ACC112 (cell line): ENCODE results near the gene EPHA8.

Experiments
- H2AFZ ChIP-seq: fragments of 200-600 bp; sonication (generic); one replicate; pipeline ENCODE4 v1.6.0; 2017; ENCODE audit warnings: antibody characterized with exemption, low read length; ENCODE audit not compliant: unreplicated experiment
- H3K27ac ChIP-seq: fragments of 200-600 bp; sonication (generic); 2 replicates; pipeline ENCODE4 v1.5.1; 2014; ENCODE audit warnings: low read depth, mild to moderate bottlenecking, antibody characterized with exemption, low read length, moderate library complexity
- H3K27me3 ChIP-seq: fragments of 200-600 bp; sonication (generic); 2 replicates; pipeline ENCODE4 v1.6.1; 2014; ENCODE audit warnings: mild to moderate bottlenecking, antibody characterized with exemption, low read length, moderate library complexity, mixed read lengths; ENCODE audit not compliant: insufficient read depth
- H3K36me3 ChIP-seq: fragments of 200-600 bp; sonication (generic); 2 replicates; pipeline ENCODE4 v1.6.1; 2016; ENCODE audit warnings: mild to moderate bottlenecking, antibody characterized with exemption, low read length, moderate library complexity, mixed read lengths; ENCODE audit not compliant: insufficient read depth
- H3K4me1 ChIP-seq: fragments of 200-600 bp; sonication (generic); one replicate; pipeline ENCODE4 v1.6.1; 2016; ENCODE audit warnings: low read length, mixed read lengths; ENCODE audit not compliant: insufficient read depth, unreplicated experiment, control insufficient read depth
- H3K4me3 ChIP-seq: fragments of 200-600 bp; sonication (generic); 2 replicates; pipeline ENCODE4 v1.5.1; 2014; ENCODE audit warnings: mild to moderate bottlenecking, low read depth, low read length
- H3K79me2 ChIP-seq: fragments of 200-600 bp; sonication (generic); one replicate; pipeline ENCODE4 v1.6.0; 2016; ENCODE audit warnings: low read length; ENCODE audit not compliant: control insufficient read depth, unreplicated experiment, insufficient read depth

EPHA8 gene

GRCh38 chr1:22562584-22563583 lies at the start of gene EPHA8:
EPHA8 (plus strand) TSS chr1:22563489; CDS start chr1:22563636, 147 bp downstream.
- H3K36me3 ChIP-seq, result no peaks in the 10 kb centered on the region

DNA sequence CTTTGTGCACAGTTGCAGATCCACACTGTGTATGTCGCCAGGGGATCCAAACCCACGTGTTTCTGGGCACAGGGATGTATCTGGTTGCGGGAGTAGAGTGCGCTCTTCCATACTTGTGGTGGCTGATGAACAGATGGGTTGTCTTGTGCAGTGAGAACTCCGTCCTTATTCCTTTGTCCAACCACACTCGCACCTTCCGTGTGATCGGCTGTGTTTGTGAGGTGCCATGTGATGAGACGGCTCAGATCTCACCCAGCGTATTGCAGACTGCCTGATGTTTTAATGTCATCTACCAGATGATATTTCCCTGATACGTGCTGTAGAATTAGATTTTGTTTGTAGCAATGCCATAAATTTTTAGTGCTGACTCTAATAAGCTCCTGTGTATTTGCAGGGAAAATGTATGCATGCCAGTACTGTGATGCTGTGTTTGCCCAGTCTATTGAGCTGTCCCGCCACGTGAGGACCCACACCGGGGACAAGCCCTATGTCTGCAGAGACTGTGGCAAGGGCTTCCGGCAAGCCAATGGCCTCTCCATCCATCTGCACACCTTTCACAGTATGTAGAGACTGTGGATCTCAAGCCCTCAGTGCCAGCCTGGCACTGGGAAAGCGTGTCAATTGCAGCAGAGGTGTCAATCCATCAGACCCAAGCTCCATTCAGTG lies 46.2 kb upstream of the EPHA8 start:
- Histone ChIP-seq H3K4me3 (no peak overlapping the region), H3K36me3 (peaks cover 21% of the 10 kb centered on the region), H3K27me3 (no peaks in the 10 kb centered on the region), H3K4me1 (no peaks in the 10 kb centered on the region), H2AFZ (no peak overlapping the region), H3K27ac (no peak overlapping the region), H3K79me2 (no peaks in the 10 kb centered on the region)

More at GRCh38 chr1:22562584-22563583, at the start of gene EPHA8:
- no peaks in the 10 kb centered on the region for H3K79me2 ChIP-seq
- no peaks in the 10 kb centered on the region for H3K4me1 ChIP-seq
- no peak within 1 kb of the TSS for H3K27ac ChIP-seq
- no peak within 1 kb of the TSS for H2AFZ ChIP-seq
- H3K4me3 ChIP-seq, result no peak within 1 kb of the TSS
- peaks cover 92% of the 10 kb centered on the region for H3K27me3 ChIP-seq

GRCh38 chr1:22517956-22518355 lies 45.3 kb upstream of the EPHA8 start:
- no peak overlapping the region for H2AFZ ChIP-seq
- no peaks in the 10 kb centered on the region for H3K4me1 ChIP-seq
- no peak overlapping the region for H3K4me3 ChIP-seq
- no peaks in the 10 kb centered on the region for H3K27me3 ChIP-seq
- H3K36me3 ChIP-seq, result peaks cover 23% of the 10 kb centered on the region
- H3K27ac ChIP-seq, result no peak overlapping the region
- H3K79me2 ChIP-seq, result no peaks in the 10 kb centered on the region

GRCh38 chr1:22518379-22518778 lies 44.9 kb upstream of the EPHA8 start:
- H3K27me3 ChIP-seq, result no peaks in the 10 kb centered on the region
- H3K4me1 ChIP-seq, result no peaks in the 10 kb centered on the region
- H3K79me2 ChIP-seq, result no peaks in the 10 kb centered on the region
- H3K27ac ChIP-seq, result no peak overlapping the region
- no peak overlapping the region for H3K4me3 ChIP-seq
- H2AFZ ChIP-seq, result no peak overlapping the region
- peaks cover 21% of the 10 kb centered on the region for H3K36me3 ChIP-seq

- Histone ChIP-seq H3K4me1 (no peaks in the 10 kb centered on the region), H2AFZ (no peak overlapping the region), H3K79me2 (no peaks in the 10 kb centered on the region), H3K27me3 (no peaks in the 10 kb centered on the region), H3K4me3 (no peak overlapping the region), H3K36me3 (peaks cover 21% of the 10 kb centered on the region; the same call in 1 of the 2 replicates), H3K27ac (no peak overlapping the region)
These were observed 42.4 kb upstream of the EPHA8 start for GRCh38 chr1:22520871-22521270.

- H3K4me1 ChIP-seq, result no peaks in the 10 kb centered on the region
- H2AFZ ChIP-seq, result no peak overlapping the region
- peaks cover 21% of the 10 kb centered on the region; the same call in 1 of the 2 replicates for H3K36me3 ChIP-seq
- no peaks in the 10 kb centered on the region for H3K27me3 ChIP-seq
- no peak overlapping the region for H3K4me3 ChIP-seq
- H3K79me2 ChIP-seq, result no peaks in the 10 kb centered on the region
- H3K27ac ChIP-seq, result no peak overlapping the region
These were observed 41.6 kb upstream of the EPHA8 start for GRCh38 chr1:22521692-22522091.

GRCh38 chr1:22522221-22522743 lies 41.0 kb upstream of the EPHA8 start:
- Histone ChIP-seq H3K79me2 (no peaks in the 10 kb centered on the region), H3K4me3 (no peak overlapping the region), H3K27ac (no peak overlapping the region), H3K36me3 (peaks cover 17% of the 10 kb centered on the region; the same call in 1 of the 2 replicates), H3K4me1 (no peaks in the 10 kb centered on the region), H2AFZ (no peak overlapping the region), H3K27me3 (no peaks in the 10 kb centered on the region)

- Histone ChIP-seq H2AFZ (no peak overlapping the region), H3K79me2 (no peaks in the 10 kb centered on the region), H3K36me3 (peaks cover 12% of the 10 kb centered on the region; the same call in 1 of the 2 replicates), H3K27ac (no peak overlapping the region), H3K4me3 (no peak overlapping the region), H3K4me1 (no peaks in the 10 kb centered on the region), H3K27me3 (no peaks in the 10 kb centered on the region)
These were observed 38.8 kb upstream of the EPHA8 start for GRCh38 chr1:22524481-22524880.

DNA sequence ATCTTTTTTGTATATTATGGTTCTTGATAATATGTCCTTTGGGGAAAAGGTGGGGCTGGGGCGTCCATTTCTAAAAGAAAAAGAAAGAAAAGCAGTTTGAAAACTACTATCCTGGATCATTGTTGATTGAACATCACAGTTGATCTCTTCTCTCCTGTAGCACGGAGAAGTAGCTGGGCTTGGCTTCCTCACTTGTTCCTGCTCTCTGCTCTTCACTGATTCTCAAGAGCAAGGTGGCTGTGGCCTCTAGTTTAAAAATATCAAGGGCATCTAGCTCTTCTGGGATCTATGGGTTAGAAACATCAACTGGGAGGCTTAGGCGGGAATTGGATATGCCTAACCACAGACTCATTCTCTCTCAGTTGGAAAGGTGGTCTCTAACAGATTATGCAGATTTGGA lies 38.1 kb upstream of the EPHA8 start:
- Histone ChIP-seq H3K4me3 (no peak overlapping the region), H3K27me3 (no peaks in the 10 kb centered on the region), H3K79me2 (no peaks in the 10 kb centered on the region), H3K27ac (no peak overlapping the region), H3K4me1 (no peaks in the 10 kb centered on the region), H2AFZ (no peak overlapping the region), H3K36me3 (peaks cover 5% of the 10 kb centered on the region; the same call in 1 of the 2 replicates)

- Histone ChIP-seq H3K4me1 (no peaks in the 10 kb centered on the region), H3K4me3 (no peak overlapping the region), H2AFZ (no peak overlapping the region), H3K27me3 (no peaks in the 10 kb centered on the region), H3K79me2 (no peaks in the 10 kb centered on the region), H3K36me3 (peaks cover 4% of the 10 kb centered on the region; the same call in 1 of the 2 replicates), H3K27ac (no peak overlapping the region)
These were observed 37.6 kb upstream of the EPHA8 start for GRCh38 chr1:22525646-22526045.
